Left kidney (tissue), 1 donor: ENCODE measurements around the gene PLBD2. TPM values are rescaled to one million over a fixed set of nuclear protein-coding genes. Genes with fewer than 3 reads are reported as not detected.

ENCODE experiments used
- polyA plus RNA-seq: library from polyadenylated mRNA; unstranded; fragments of 120-200 nt; gene quantifications from one replicate; pipeline ENCODE4 v1.2.1, GENCODE V29; 2013; ENCODE audit not compliant: insufficient read length

Gene PLBD2
- polyA plus RNA-seq, 1 donor, result 20.6 TPM

Other genes with a start within 250 kb of the PLBD2 start
- gene RASAL1, start 222.8 kb upstream of the PLBD2 start, polyA plus RNA-seq, result 6.3 TPM
- 1.3 TPM for gene CFAP73, start 208.9 kb upstream of the PLBD2 start, polyA plus RNA-seq
- 58.6 TPM for gene DDX54, start 173.1 kb upstream of the PLBD2 start, polyA plus RNA-seq
- 12.8 TPM for gene RITA1, start 172.9 kb upstream of the PLBD2 start, polyA plus RNA-seq
- 41.6 TPM for gene TPCN1, start 137.1 kb upstream of the PLBD2 start, polyA plus RNA-seq
- gene SLC8B1, start 23.5 kb upstream of the PLBD2 start, polyA plus RNA-seq, result 13.2 TPM
- gene SDS, start 45.3 kb downstream of the PLBD2 start, polyA plus RNA-seq, result 0.23 TPM
- 9.0 TPM for gene SDSL, start 63.8 kb downstream of the PLBD2 start, polyA plus RNA-seq
- not detected for gene LHX5, start 113.3 kb downstream of the PLBD2 start, polyA plus RNA-seq